Smooth muscle cell (in vitro differentiated cells): ENCODE results near the gene ZNF747. TPM values are rescaled to one million over a fixed set of nuclear protein-coding genes. Genes with fewer than 3 reads are reported as not detected.

Source experiments
- DNase-seq: peaks from one replicate; lab custom pipeline; 2025; ENCODE audit not compliant: unreplicated experiment; lab: John Stamatoyannopoulos, UW
- H2AFZ ChIP-seq: fragments of 200-600 bp; sonication (generic); 2 replicates; pipeline ENCODE4 v1.6.0; 2016; ENCODE audit warnings: antibody characterized with exemption, low read depth, mild to moderate bottlenecking
- H3F3A ChIP-seq: fragments of 200-600 bp; sonication (generic); 2 replicates; pipeline ENCODE4 v1.6.0; 2017; ENCODE audit warnings: antibody characterized with exemption, low read depth
- H3K27ac ChIP-seq: fragments of 200-600 bp; sonication (generic); 2 replicates; pipeline ENCODE4 v1.5.1; 2016; ENCODE audit warnings: low read depth, mild to moderate bottlenecking
- H3K27me3 ChIP-seq: fragments of 200-600 bp; sonication (generic); 2 replicates; pipeline ENCODE4 v1.6.1; 2016; ENCODE audit warnings: low read depth, mild to moderate bottlenecking
- H3K36me3 ChIP-seq: fragments of 200-600 bp; sonication (generic); 2 replicates; pipeline ENCODE4 v1.5.1; 2016; ENCODE audit warnings: low read depth
- H3K4me1 ChIP-seq: fragments of 200-600 bp; sonication (generic); 2 replicates; pipeline ENCODE4 v1.5.1; 2016; ENCODE audit warnings: low read depth
- H3K4me2 ChIP-seq: fragments of 200-600 bp; sonication (generic); 2 replicates; pipeline ENCODE4 v1.6.0; 2016; ENCODE audit warnings: mild to moderate bottlenecking
- H3K4me3 ChIP-seq: fragments of 200-600 bp; sonication (generic); 2 replicates; pipeline ENCODE4 v1.5.1; 2016; ENCODE audit warnings: mild to moderate bottlenecking
- H3K79me2 ChIP-seq: fragments of 200-600 bp; sonication (generic); 2 replicates; pipeline ENCODE4 v1.6.0; 2016; ENCODE audit warnings: low read depth, mild to moderate bottlenecking
- H3K9ac ChIP-seq: fragments of 200-600 bp; sonication (generic); 2 replicates; pipeline ENCODE4 v1.6.0; 2016; ENCODE audit warnings: low read depth
- H3K9me3 ChIP-seq: fragments of 200-600 bp; sonication (generic); replicated peaks from 2 replicates; pipeline ENCODE4 v1.5.1; 2016; ENCODE audit warnings: low read depth
- H4K20me1 ChIP-seq: fragments of 200-600 bp; sonication (generic); 2 replicates; pipeline ENCODE4 v1.6.0; 2016; ENCODE audit warnings: low read depth
- CTCF ChIP-seq: fragments of 200-600 bp; sonication (generic); IDR thresholded peaks from 2 replicates; pipeline ENCODE4 v1.5.1; 2017; ENCODE audit warnings: borderline replicate concordance, mild to moderate bottlenecking, antibody characterized with exemption; ENCODE audit not compliant: insufficient read depth, poor library complexity, severe bottlenecking
- WGBS: methylation state at CpG from one replicate; pipeline ENCODE4 v1.1.7; 2016; ENCODE audit warnings: low lambda C conversion rate; 5-methylcytosine and 5-hydroxymethylcytosine counted together
- polyA plus RNA-seq: library from polyadenylated mRNA; unstranded; fragments of >200 nt; fragmentation: Nextera tagmentation; extraction: Ambion mirVana; gene quantifications from 2 replicates; pipeline ENCODE4 v1.2.1, GENCODE V29; 2016
- total RNA-seq: library from RNA; depleted of rRNA; stranded (reverse); fragments of >200 nt; gene quantifications from 2 replicates; pipeline ENCODE4 v1.2.3, GENCODE V29; 2014

The ZNF747 gene
- total and polyA plus RNA-seq, 2 experiments from 2014 or later, result 5.7 to 6.3 TPM

- 97% methylated on average over 3 of the region's 3 CpGs for WGBS
- Histone ChIP-seq H3K9me3 (no peaks in the 10 kb centered on the region), H3K9ac (no peak overlapping the region), H3K4me3 (no peak overlapping the region), H3K27ac (no peak overlapping the region), H3K4me2 (no peak overlapping the region), H3K79me2 (no peaks in the 10 kb centered on the region), H4K20me1 (no peaks in the 10 kb centered on the region), H2AFZ (no peak overlapping the region), H3K4me1 (no peaks in the 10 kb centered on the region), H3K36me3 (no peaks in the 10 kb centered on the region), H3F3A (no peaks in the 10 kb centered on the region), H3K27me3 (no peaks in the 10 kb centered on the region)
- no peak for DNase-seq
- no peak for TF ChIP-seq CTCF
Observed at GRCh38 chr16:30511509-30511908, 23.1 kb downstream of the ZNF747 start.

- no peaks in the 10 kb centered on the region for H3K79me2 ChIP-seq
- no peak overlapping the region for H3K4me2 ChIP-seq
- H2AFZ ChIP-seq, result no peak overlapping the region
- no peaks in the 10 kb centered on the region for H3F3A ChIP-seq
- H4K20me1 ChIP-seq, result no peaks in the 10 kb centered on the region
- no peaks in the 10 kb centered on the region for H3K27me3 ChIP-seq
- no peaks in the 10 kb centered on the region for H3K9me3 ChIP-seq
- H3K4me3 ChIP-seq, result no peak overlapping the region
- TF ChIP-seq CTCF, result no peak
- no peak overlapping the region for H3K27ac ChIP-seq
- no peaks in the 10 kb centered on the region for H3K4me1 ChIP-seq
- no peaks in the 10 kb centered on the region for H3K36me3 ChIP-seq
- WGBS, result 69% methylated on average over 4 of the region's 4 CpGs
- H3K9ac ChIP-seq, result no peak overlapping the region
- DNase-seq, result no peak
Observed at GRCh38 chr16:30510376-30510938, 24.2 kb downstream of the ZNF747 start.

DNA sequence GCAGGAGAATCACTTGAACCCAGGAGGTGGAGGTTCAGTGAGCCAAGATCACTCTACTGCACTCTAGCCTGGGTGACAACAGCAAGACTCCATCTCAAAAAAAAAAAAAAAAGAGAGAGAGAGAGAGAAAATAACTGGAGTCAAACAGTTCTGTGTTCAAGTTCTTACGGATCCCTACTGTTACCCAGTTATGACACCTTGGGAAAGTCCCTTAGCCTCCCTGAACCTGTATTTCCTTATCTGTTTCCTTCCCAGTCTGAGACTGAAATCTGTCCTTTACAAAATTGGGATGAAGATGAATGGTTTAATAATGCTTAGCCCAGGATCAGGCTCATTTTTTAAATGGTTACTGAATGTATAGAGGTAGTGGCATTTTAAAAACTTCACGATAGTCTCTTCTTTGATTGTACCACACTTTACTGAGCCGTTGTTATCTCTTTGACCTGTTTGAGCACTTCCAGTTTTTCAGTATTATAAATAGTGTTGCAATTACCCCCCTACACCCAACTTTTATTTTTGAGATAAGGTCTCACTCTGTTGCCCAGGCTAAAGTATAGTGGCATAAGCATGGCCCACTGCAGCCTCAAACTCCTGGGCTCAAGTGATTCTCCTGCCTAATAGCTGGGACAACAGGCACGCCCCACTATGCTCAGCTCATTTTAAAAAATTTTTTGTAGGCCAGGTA is 25.4 kb downstream of the ZNF747 start:
- Histone ChIP-seq H3K4me3 (no peak overlapping the region), H3K4me1 (no peaks in the 10 kb centered on the region), H3F3A (no peaks in the 10 kb centered on the region), H3K79me2 (no peaks in the 10 kb centered on the region), H3K36me3 (no peaks in the 10 kb centered on the region), H3K9me3 (no peaks in the 10 kb centered on the region), H2AFZ (no peak overlapping the region), H3K9ac (no peak overlapping the region), H4K20me1 (no peaks in the 10 kb centered on the region), H3K4me2 (no peak overlapping the region), H3K27ac (no peak overlapping the region), H3K27me3 (no peaks in the 10 kb centered on the region)
- no peak for DNase-seq
- no peak for TF ChIP-seq CTCF
- WGBS, result 90% methylated on average over 4 of the region's 4 CpGs
